Measurements from ENCODE around the gene DENND4B. TPM values are rescaled to one million over a fixed set of nuclear protein-coding genes. Genes with fewer than 3 reads are reported as not detected.

The DENND4B gene
- total RNA-seq, 1 donor from 2014 or later = 257 TPM

- peak; percentile 85 for ATAC-seq (ENCODE audit: low read depth)
- ChIA-PET POLR2A (interaction anchor here (0.5 to 8.2 kb wide), 26 partner anchors 10 to 1507 kb away, joined by 3 to 230 read pairs (median 7); partner anchors contain the start of genes CHTOP, CRTC2, DENND4B and GATAD2B), CTCF (interaction anchor here (0.6 to 4.1 kb wide), 11 partner anchors 9 to 290 kb away, joined by 3 to 28 read pairs (median 6); partner anchors contain the start of genes CRTC2, DENND4B, JTB and RAB13)
- H3K4me3 Mint-ChIP-seq = peak within 1 kb of the TSS; percentile 96
- peaks cover 25% of the 10 kb centered on the region for H3K36me3 Mint-ChIP-seq (ENCODE audit: low read depth)
- H3K27me3 Mint-ChIP-seq = no peaks in the 10 kb centered on the region
- H3K27ac Mint-ChIP-seq = peak within 1 kb of the TSS; percentile 97
- H3K4me1 Mint-ChIP-seq = peaks cover 62% of the 10 kb centered on the region
- DNase-seq = peak; percentile 72
- TF ChIP-seq CTCF (IDR thresholded peaks at IDR 0.05) = no peak
- intact Hi-C loops (cut with micrococcal nuclease) = loop anchor here (1.0 kb wide), 5 partner anchors 9 to 44 kb away; partner anchors contain the start of genes CRTC2, DENND4B and JTB
- no peaks in the 10 kb centered on the region for H3K9me3 Mint-ChIP-seq
These were observed 20.8 kb upstream of the DENND4B start, which contains the start of gene CREB3L4 for GRCh38 chr1:153967107-153967999. Gene CREB3L4, plus strand, starts transcription at chr1:153967902. Its CDS starts 624 bp downstream, at chr1:153968526.

- CTCF ChIA-PET = interaction anchor here (0.7 to 3.4 kb wide), 3 partner anchors 15 to 22 kb away, joined by 3 to 13 read pairs (median 12); partner anchors contain the start of genes DENND4B and RAB13
- H3K27ac Mint-ChIP-seq = peak overlapping the region; percentile 90
- ATAC-seq (ENCODE audit: low read depth) (no peak), DNase-seq (no peak)
- intact Hi-C loops (cut with micrococcal nuclease) = loop anchor here (1.0 kb wide), 3 partner anchors 18 to 41 kb away; partner anchors contain the start of genes DENND4B and RAB13
- POLR2A ChIA-PET = interaction anchor here (0.7 to 8.2 kb wide), 13 partner anchors 10 to 330 kb away, joined by 3 to 230 read pairs (median 7); partner anchors contain the start of genes DENND4B, GATAD2B, JTB and RAB13
- H3K9me3 Mint-ChIP-seq = no peaks in the 10 kb centered on the region
- H3K4me1 Mint-ChIP-seq = peaks cover 81% of the 10 kb centered on the region
- H3K4me3 Mint-ChIP-seq = peak overlapping the region; percentile 89
- TF ChIP-seq CTCF (IDR thresholded peaks at IDR 0.05) = no peak
- peaks cover 56% of the 10 kb centered on the region for H3K36me3 Mint-ChIP-seq (ENCODE audit: low read depth)
- no peaks in the 10 kb centered on the region for H3K27me3 Mint-ChIP-seq
These were observed 17.4 kb upstream of the DENND4B start for GRCh38 chr1:153963850-153964331.

GRCh38 chr1:153963030-153963849 is 16.7 kb upstream of the DENND4B start, which contains the start of gene SLC39A1:
Gene SLC39A1, minus strand, starts transcription at chr1:153963537. Its CDS starts 822 bp downstream, at chr1:153962715.
- Mint-ChIP-seq H3K27ac (peak within 1 kb of the TSS; percentile 90), H3K4me3 (peak within 1 kb of the TSS; percentile 89), H3K4me1 (peaks cover 79% of the 10 kb centered on the region), H3K36me3 (ENCODE audit: low read depth) (peaks cover 61% of the 10 kb centered on the region), H3K9me3 (no peaks in the 10 kb centered on the region), H3K27me3 (no peaks in the 10 kb centered on the region)
- ChIA-PET POLR2A (interaction anchor here (0.6 to 8.2 kb wide), 20 partner anchors 9 to 422 kb away, joined by 3 to 230 read pairs (median 5); partner anchors contain the start of genes DENND4B, GATAD2B, INTS3 and JTB), CTCF (interaction anchor here (0.7 to 3.4 kb wide), 3 partner anchors 9 to 23 kb away, joined by 3 to 13 read pairs (median 12); partner anchors contain the start of genes DENND4B and RAB13)
- no peak for TF ChIP-seq CTCF (IDR thresholded peaks at IDR 0.05)
- intact Hi-C loops (cut with micrococcal nuclease) = loop anchor here (1.0 kb wide), 3 partner anchors 17 to 40 kb away; partner anchors contain the start of genes DENND4B and RAB13
- ATAC-seq (ENCODE audit: low read depth) = peak; percentile 49
- peak; percentile 93 for DNase-seq

GRCh38 chr1:153962088-153963029 is 15.8 kb upstream of the DENND4B start:
- ChIA-PET CTCF (interaction anchor here (0.7 to 3.4 kb wide), 3 partner anchors 10 to 24 kb away, joined by 3 to 13 read pairs (median 12); partner anchors contain the start of genes DENND4B and RAB13), POLR2A (interaction anchor here (0.6 to 8.2 kb wide), 17 partner anchors 8 to 423 kb away, joined by 3 to 230 read pairs (median 6); partner anchors contain the start of genes DENND4B, GATAD2B, INTS3 and JTB)
- no peak for DNase-seq
- peak overlapping the region; percentile 90 for H3K27ac Mint-ChIP-seq
- no peak for ATAC-seq (ENCODE audit: low read depth)
- H3K4me3 Mint-ChIP-seq = peak overlapping the region; percentile 89
- no peaks in the 10 kb centered on the region for H3K9me3 Mint-ChIP-seq
- peaks cover 65% of the 10 kb centered on the region for H3K36me3 Mint-ChIP-seq (ENCODE audit: low read depth)
- peaks cover 72% of the 10 kb centered on the region for H3K4me1 Mint-ChIP-seq
- H3K27me3 Mint-ChIP-seq = no peaks in the 10 kb centered on the region
- no peak for TF ChIP-seq CTCF (IDR thresholded peaks at IDR 0.05)
- intact Hi-C loops (cut with micrococcal nuclease) = loop anchor here (1.0 kb wide), 3 partner anchors 16 to 39 kb away; partner anchors contain the start of genes DENND4B and RAB13

All from activated B cell treated with CpG ODN at 0.5 μM for 24 hours (primary cell).